Body of pancreas (tissue), 4 donors: Measurements from ENCODE around the gene CENPO. TPM values are rescaled to one million over a fixed set of nuclear protein-coding genes. Genes with fewer than 3 reads are reported as not detected.

Experiments used
- ATAC-seq: fragments of 150-250 bp; one replicate; pipeline ENCODE4 v1.9.1; 2016
- DNase-seq, 4 donors: peaks; one replicate each; pipeline ENCODE4 v3.0.0-alpha.2; 2019
- H3K27ac ChIP-seq, 4 donors: fragments of 200-600 bp; sonication (generic); 1 replicate in 3 of 4; 2 replicates in 1 of 4; pipeline versions ENCODE4 v1.5.1 to v1.6.1; 2016 to 2019; ENCODE audit warnings: mild to moderate bottlenecking in 1 of 4, mixed read lengths in 1 of 4, moderate library complexity in 1 of 4
- H3K27me3 ChIP-seq, 2 donors: fragments of 200-600 bp; sonication (generic); one replicate each; pipeline ENCODE4 v1.6.0; 2016; ENCODE audit warnings: mild to moderate bottlenecking in 1 of 2
- H3K36me3 ChIP-seq, 2 donors: fragments of 200-600 bp; sonication (generic); replicated peaks in 1 of 2; 2 replicates each; pipeline ENCODE4 v1.5.1; 2016; ENCODE audit warnings: low read depth in 2 of 2; ENCODE audit not compliant: insufficient read depth in 1 of 2
- H3K4me1 ChIP-seq: fragments of 200-600 bp; sonication (generic); one replicate; pipeline ENCODE4 v1.6.0; 2016
- H3K4me3 ChIP-seq, 2 donors: fragments of 200-600 bp; sonication (generic); 1 replicate in 1 of 2; 2 replicates in 1 of 2; pipeline ENCODE4 v1.5.1; 2016 to 2019
- H3K9me3 ChIP-seq, 3 donors: fragments of 200-600 bp; sonication (generic); 1 replicate in 2 of 3; 2 replicates in 1 of 3; pipeline ENCODE4 v1.5.1; 2016
- POLR2A ChIP-seq, 3 donors: fragments of 450-650 bp; IDR thresholded peaks; one replicate each; pipeline ENCODE4 v1.6.1; 2016; ENCODE audit warnings: antibody characterized with exemption in 3 of 3, mild to moderate bottlenecking in 2 of 3
- WGBS, 2 donors: methylation state at CpG; one replicate each; pipeline ENCODE4 v1.1.5; 2017; 5-methylcytosine and 5-hydroxymethylcytosine counted together
- intact Hi-C: fragments of 100-400 bp; cut with DNase I; formaldehyde crosslinking; loops from one replicate; pipeline ENCODE4 v1.15.1; 2023
- total RNA-seq, 2 donors: library from RNA; depleted of rRNA; stranded (reverse); fragments of >200 nt; gene quantifications; one replicate each; pipeline ENCODE4 v1.1.0, GENCODE V29; 2016
- TF ChIP-seq, protein P1 (sequence below), 7 experiments: fragments of 450-650 bp in 4 of 7; fragments of 200-600 bp in 3 of 7; sonication (generic) in 3 of 7; IDR thresholded peaks; one replicate each; pipeline ENCODE4 v1.5.1; 2016 to 2019; ENCODE audit warnings: antibody characterized with exemption in 7 of 7

The CENPO gene
- total RNA-seq, 2 donors from 2014 or later: 2.0 to 2.6 TPM

DNA sequence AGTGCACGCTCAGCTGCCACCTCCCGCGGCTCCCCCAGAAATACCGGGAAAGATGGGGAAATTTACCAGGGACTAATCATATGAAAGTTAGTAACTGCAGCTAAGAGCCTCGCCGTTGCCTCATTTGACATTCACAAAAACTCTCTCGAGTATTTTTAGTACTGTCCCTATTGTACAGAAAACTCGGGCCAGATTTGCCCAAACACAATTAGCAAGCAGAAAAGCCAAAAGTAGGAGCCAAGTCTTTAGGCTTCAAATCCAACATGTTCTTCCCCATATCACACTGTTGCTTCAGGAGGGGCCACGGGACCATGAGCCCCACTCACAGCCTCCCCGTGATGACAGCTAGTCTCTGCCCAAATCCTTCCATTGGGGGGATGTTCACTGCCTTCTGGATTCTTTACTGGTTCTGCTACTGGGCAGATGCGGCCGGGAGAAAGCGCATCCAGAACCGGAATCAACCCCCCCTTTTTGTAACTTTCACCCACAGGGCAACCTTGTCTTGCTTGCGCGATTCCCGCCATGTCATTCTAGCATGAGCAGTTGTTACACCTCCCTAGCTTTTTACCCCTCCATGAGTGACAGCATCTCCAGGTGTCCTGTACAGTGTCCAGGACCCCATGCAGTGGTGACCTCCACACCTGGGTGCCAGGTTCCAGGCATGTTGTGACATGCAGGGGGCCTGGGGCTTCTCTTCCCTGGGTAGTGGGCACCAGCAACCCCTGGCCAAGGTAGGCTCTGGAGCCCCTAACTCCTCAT, 35.2 kb downstream of the CENPO start:
- H3K4me3 ChIP-seq: no peak overlapping the region
- DNase-seq: no peak
- WGBS, 2 donors: 67 to 71% methylated on average over 17 of the region's 17 CpGs
- ATAC-seq: no peak
- peaks cover 12% of the 10 kb centered on the region for H3K4me1 ChIP-seq
- TF ChIP-seq, protein P1, sequence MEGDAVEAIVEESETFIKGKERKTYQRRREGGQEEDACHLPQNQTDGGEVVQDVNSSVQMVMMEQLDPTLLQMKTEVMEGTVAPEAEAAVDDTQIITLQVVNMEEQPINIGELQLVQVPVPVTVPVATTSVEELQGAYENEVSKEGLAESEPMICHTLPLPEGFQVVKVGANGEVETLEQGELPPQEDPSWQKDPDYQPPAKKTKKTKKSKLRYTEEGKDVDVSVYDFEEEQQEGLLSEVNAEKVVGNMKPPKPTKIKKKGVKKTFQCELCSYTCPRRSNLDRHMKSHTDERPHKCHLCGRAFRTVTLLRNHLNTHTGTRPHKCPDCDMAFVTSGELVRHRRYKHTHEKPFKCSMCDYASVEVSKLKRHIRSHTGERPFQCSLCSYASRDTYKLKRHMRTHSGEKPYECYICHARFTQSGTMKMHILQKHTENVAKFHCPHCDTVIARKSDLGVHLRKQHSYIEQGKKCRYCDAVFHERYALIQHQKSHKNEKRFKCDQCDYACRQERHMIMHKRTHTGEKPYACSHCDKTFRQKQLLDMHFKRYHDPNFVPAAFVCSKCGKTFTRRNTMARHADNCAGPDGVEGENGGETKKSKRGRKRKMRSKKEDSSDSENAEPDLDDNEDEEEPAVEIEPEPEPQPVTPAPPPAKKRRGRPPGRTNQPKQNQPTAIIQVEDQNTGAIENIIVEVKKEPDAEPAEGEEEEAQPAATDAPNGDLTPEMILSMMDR (IDR thresholded peaks at IDR 0.05): no peak
- no peak for TF ChIP-seq POLR2A (IDR thresholded peaks at IDR 0.05)
- H3K27me3 ChIP-seq: no peaks in the 10 kb centered on the region
- no peaks in the 10 kb centered on the region for H3K9me3 ChIP-seq
- no peak overlapping the region for H3K27ac ChIP-seq
- no peaks in the 10 kb centered on the region for H3K36me3 ChIP-seq
- intact Hi-C loops: loop anchor here (5.0 kb wide), 1 partner anchor 416 kb away; no protein-coding TSS in a partner anchor

DNA sequence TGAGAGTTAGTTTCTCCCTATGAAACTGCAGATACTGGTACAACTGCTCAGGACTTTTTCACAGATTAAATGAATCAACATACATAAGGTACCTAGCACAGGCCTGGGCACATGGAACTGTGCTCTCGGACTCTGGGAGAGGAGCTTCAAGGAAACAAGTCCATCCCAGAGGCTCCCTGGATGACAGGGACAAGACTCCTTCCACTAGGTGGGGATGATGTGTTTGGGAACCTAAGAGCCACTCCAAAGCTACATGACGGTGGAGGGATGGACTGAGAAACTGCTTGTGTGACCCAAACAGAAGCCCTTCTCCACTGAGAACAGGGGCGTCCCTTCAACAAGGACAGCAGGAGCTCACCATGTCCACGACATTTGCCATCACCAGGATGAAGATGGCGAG, 37.1 kb downstream of the CENPO start:
- intact Hi-C loops: no loop called here
- no peaks in the 10 kb centered on the region for H3K9me3 ChIP-seq
- H3K36me3 ChIP-seq: no peaks in the 10 kb centered on the region
- peaks cover 12% of the 10 kb centered on the region for H3K4me1 ChIP-seq
- no peaks in the 10 kb centered on the region for H3K27me3 ChIP-seq
- TF ChIP-seq, protein P1 (IDR thresholded peaks at IDR 0.05): no peak
- H3K27ac ChIP-seq: no peak overlapping the region
- DNase-seq (no peak), ATAC-seq (no peak)
- H3K4me3 ChIP-seq: no peak overlapping the region
- 92% methylated on average over 2 to 5 of the region's 5 CpGs for WGBS, 2 donors

DNA sequence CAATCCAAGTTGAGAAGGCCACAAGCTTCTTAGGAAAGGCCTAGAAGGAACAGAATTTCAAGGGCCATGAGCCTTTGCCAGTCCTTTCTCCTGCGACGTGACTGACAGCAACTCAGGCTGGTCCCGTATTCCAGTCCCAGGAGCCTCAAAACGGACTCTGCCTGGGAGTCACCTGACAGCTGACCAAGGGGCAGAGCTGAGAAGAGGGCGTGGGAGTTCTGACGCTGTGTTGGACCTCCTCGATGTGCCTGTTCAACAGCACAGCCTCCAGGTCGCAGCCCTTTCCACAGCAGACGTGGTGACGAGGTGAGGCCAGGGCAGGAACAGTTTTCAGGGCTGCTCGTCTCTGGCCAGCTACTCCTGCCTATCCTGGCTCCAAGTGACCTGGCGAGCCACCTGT, 37.6 kb downstream of the CENPO start:
- 92 to 93% methylated on average over 7 to 12 of the region's 12 CpGs for WGBS, 2 donors
- ATAC-seq (no peak), DNase-seq (no peak)
- Histone ChIP-seq H3K36me3 (no peaks in the 10 kb centered on the region), H3K4me1 (peaks cover 12% of the 10 kb centered on the region), H3K4me3 (no peak overlapping the region), H3K27me3 (no peaks in the 10 kb centered on the region), H3K9me3 (no peaks in the 10 kb centered on the region), H3K27ac (no peak overlapping the region)
- intact Hi-C loops: no loop called here
- TF ChIP-seq, protein P1 (IDR thresholded peaks at IDR 0.05): no peak
- TF ChIP-seq POLR2A (IDR thresholded peaks at IDR 0.05): no peak

DNA sequence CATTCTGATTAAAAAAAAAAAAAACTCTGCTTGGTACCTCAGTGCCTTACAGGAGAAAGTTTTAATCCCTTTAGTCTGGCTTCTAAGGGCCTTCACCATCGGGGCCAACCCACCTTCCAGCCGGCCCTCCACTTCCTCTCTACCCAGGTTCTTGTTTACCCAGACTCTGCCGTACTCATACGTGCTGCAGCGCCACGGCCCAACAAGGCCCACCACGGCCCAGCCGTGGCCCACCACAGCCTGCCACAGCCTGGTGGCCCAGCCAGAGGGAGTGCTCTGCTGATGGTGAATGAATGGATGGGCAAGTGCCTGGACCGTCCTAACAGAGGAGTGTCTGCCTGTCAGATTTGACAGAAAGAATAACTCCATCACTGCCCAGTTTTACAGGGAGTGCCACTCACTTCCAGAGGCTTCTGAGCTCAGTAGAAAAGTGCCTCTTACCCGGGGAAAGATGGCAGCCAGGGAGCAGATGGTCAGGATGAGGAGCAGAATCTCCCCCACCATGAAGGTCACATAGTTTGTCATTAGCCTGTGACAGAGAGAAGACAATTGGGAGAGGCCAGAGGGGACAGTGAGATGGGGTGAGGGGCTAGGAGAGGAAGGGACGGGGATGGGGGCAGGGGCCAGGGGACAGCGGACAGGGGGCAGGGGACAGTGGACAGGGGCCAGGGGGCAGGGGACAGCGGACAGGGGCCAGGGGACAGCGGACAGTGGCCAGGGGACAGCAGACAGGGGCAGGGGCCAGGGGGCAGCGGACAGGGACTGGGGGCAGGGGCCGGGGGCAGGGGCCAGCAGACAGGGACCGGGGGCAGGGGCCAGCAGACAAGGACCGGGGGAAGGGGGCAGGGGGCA, 38.2 kb downstream of the CENPO start:
- ATAC-seq (no peak), DNase-seq (no peak)
- H3K27ac ChIP-seq: no peak overlapping the region
- no peaks in the 10 kb centered on the region for H3K9me3 ChIP-seq
- TF ChIP-seq, protein P1 (IDR thresholded peaks at IDR 0.05): no peak
- no peak for TF ChIP-seq POLR2A (IDR thresholded peaks at IDR 0.05)
- H3K36me3 ChIP-seq: no peaks in the 10 kb centered on the region
- WGBS, 2 donors: 75 to 83% methylated on average over 11 to 12 of the region's 18 CpGs
- peaks cover 12% of the 10 kb centered on the region for H3K4me1 ChIP-seq
- H3K27me3 ChIP-seq: no peaks in the 10 kb centered on the region
- H3K4me3 ChIP-seq: no peak overlapping the region
- intact Hi-C loops: no loop called here
